Measurements from ENCODE around the gene ETV6.
"Not testable (repeated sequence)": the region's sequence is repeated elsewhere in the genome, so short reads cannot be mapped to it uniquely, and the experiment has no call there.

ETV6 gene

DNA sequence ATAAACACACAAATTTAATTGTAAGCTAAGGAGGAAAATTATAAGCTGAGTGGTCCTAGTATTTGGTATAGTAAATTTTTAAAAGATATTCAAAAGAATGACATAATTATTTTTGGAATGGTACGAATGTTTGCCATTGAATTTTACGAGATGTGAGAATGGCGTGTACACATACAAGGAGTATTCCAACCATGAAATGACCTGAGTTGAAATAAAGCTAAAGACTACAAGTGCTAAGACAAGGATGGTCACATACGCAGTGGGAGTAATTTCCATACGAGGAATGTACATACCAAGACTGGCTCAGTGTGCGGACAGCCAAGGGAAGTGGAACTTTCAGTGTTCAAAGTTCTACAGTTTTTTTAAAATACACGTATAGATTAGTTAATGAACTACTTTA, 21.1 kb upstream of the ETV6 start:
- no peak for FAIRE-seq
- TF ChIP-seq TAF1 (IDR thresholded peaks at IDR 0.05; ENCODE audit: borderline replicate concordance, low read depth, low read length) (no peak), POLR2A (IDR thresholded peaks at IDR 0.05; ENCODE audit: low read depth, low read length) (no peak), POLR2AphosphoS5 (IDR thresholded peaks at IDR 0.05; ENCODE audit: low read depth, low read length) (no peak)
- DNase-seq (ENCODE audit: insufficient read length) = no peak

DNA sequence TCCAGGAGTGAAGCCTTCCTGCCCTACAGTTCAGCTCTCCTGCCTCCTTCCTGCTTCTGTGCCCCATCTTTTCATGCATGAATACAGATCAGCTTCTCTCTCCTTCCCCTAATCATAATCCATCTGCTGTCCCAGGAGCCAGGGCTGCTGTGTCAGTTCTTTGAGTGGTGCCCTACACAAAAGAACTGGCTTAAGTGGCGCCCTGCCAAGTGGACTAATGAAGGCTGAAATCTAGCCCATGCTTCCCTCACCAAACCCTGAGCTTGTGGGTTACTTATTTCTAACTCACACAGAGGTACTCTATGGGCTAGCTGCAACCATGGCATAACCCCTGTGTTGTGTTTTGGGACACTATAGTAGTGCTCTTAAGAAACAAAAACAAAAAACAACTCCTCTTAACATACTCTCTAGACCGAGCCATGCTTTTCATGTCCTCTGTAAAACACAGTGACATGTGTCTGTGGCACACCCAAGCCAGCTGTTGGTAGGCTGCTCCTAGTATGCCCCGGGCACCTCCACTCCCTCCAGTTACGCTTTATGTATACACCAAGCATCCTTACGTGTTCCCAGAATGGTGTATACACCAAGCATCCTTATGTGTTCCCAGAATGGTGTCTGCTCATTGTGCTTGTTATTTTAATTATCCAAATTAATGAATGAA, 19.3 kb upstream of the ETV6 start:
- no peak for TF ChIP-seq POLR2A (IDR thresholded peaks at IDR 0.05; ENCODE audit: low read depth, low read length)
- TF ChIP-seq POLR2AphosphoS5 (IDR thresholded peaks at IDR 0.05; ENCODE audit: low read depth, low read length) = no peak
- no peak for TF ChIP-seq TAF1 (IDR thresholded peaks at IDR 0.05; ENCODE audit: borderline replicate concordance, low read depth, low read length)
- DNase-seq (ENCODE audit: insufficient read length) (no peak), FAIRE-seq (no peak)

DNA sequence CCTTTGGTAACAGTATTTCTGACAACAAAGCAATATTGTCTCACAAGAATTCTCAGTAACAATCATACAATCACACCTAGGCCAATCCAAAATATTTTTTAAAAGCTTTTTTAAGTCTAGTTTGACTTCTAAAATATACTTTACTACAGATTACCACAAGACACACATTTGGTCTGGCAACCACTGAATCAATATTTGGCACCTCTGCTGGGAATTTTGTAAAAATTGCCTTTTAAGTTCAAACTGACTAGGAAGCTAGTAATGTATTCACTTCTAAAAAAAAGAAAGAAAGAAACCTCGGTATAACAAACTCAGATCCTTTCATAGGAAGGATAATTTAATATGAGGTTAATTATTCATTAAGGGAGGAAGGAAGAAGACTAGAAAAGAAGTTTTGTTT, 18.2 kb upstream of the ETV6 start:
- no peak for FAIRE-seq
- TF ChIP-seq TAF1 (IDR thresholded peaks at IDR 0.05; ENCODE audit: borderline replicate concordance, low read depth, low read length) = no peak
- no peak for DNase-seq (ENCODE audit: insufficient read length)

DNA sequence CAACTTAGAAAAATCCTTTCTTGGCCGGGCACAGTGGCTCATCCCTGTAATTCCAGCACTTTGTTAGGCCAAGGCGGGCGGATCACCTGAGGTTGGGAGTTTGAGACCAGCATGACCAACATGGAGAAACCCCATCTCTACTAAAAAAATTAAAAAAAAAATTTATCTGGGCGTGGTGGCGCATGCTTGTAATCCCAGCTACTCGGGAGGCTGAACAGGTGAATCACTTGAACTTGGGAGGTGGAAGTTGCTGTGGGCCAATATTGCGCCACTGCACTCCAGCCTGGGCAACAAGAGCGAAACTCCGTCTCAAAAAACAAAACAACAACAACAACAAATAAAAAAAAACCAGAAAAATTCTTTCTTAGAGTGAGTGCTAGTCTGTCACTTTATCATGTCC, 17.6 kb upstream of the ETV6 start:
- not testable (repeated sequence) for FAIRE-seq; DNase-seq (ENCODE audit: insufficient read length)

DNA sequence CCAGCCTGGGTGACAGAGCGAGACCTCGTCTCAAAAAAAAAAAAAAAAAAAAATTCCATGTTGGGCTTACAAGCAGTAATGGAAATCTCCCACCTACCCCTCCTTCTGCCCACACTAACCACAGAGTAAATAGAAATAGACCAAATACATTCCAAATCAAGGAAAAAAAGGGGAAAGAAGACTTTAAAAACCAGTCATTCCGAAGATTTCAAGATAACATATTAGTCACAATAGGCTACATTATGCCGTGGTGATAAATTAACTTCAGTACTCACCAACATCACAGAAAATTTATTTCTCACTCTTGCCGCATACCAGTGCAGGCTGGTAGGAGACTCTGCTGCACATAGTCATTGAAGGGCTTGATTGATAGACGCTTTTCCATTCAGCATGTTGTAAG, 15.5 kb upstream of the ETV6 start:
- TF ChIP-seq POLR2A (IDR thresholded peaks at IDR 0.05; ENCODE audit: low read depth, low read length) = no peak
- TF ChIP-seq TAF1 (IDR thresholded peaks at IDR 0.05; ENCODE audit: borderline replicate concordance, low read depth, low read length) = no peak
- no peak for TF ChIP-seq POLR2AphosphoS5 (IDR thresholded peaks at IDR 0.05; ENCODE audit: low read depth, low read length)
- FAIRE-seq (no peak), DNase-seq (ENCODE audit: insufficient read length) (no peak)

DNA sequence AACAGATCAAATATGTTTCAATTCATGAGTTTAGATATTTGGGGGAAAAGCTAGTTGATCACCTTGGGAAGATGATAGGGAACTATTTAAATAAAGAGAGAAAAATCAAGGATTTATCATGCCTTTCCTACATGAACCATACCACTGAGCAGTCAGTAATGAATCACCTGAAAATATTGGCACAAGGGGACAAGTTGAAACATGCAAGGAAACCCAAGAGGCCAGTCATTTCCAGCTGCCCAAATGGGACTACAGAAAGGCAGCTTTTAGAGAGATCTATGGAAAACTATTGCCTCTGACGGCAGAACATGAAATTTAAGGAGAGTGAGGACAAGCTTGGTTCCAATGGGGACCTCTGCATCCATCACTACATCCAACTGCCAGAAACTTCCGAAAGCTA, 14.1 kb upstream of the ETV6 start:
- FAIRE-seq = no peak
- DNase-seq (ENCODE audit: insufficient read length) = no peak
- no peak for TF ChIP-seq TAF1 (IDR thresholded peaks at IDR 0.05; ENCODE audit: borderline replicate concordance, low read depth, low read length)
- TF ChIP-seq POLR2AphosphoS5 (IDR thresholded peaks at IDR 0.05; ENCODE audit: low read depth, low read length) = no peak
- no peak for TF ChIP-seq POLR2A (IDR thresholded peaks at IDR 0.05; ENCODE audit: low read depth, low read length)

DNA sequence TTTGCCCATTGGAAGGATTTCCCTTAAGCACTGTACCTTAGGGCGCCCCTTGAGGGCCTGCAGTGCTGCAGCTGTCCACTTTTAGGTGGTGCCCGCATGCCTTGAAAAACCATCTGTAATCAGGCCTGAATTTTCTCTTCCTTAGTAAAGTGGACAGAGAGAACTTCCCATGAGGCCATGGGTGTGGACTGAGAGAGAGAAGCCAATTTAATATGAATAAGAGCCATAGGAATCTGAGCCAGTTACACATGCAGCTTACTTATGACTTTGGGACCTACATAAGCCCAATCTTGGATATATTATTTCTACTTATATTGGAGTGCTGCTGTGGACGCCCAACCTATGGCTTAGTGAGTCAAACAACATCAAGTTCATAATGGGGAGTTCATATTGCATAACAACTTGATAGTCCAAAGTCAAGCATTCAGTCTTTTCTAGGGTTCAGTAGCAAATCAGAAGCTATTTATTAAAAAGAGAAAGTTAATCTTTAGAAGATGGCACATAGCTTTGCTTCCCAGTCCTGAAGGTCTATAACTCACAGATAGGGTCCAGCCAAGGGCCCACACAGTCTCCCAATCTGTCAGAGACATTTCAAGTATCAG, 11.1 kb upstream of the ETV6 start:
- FAIRE-seq = no peak
- no peak for DNase-seq (ENCODE audit: insufficient read length)
- TF ChIP-seq TAF1 (IDR thresholded peaks at IDR 0.05; ENCODE audit: borderline replicate concordance, low read depth, low read length) (no peak), POLR2AphosphoS5 (IDR thresholded peaks at IDR 0.05; ENCODE audit: low read depth, low read length) (no peak), POLR2A (IDR thresholded peaks at IDR 0.05; ENCODE audit: low read depth, low read length) (no peak)

DNA sequence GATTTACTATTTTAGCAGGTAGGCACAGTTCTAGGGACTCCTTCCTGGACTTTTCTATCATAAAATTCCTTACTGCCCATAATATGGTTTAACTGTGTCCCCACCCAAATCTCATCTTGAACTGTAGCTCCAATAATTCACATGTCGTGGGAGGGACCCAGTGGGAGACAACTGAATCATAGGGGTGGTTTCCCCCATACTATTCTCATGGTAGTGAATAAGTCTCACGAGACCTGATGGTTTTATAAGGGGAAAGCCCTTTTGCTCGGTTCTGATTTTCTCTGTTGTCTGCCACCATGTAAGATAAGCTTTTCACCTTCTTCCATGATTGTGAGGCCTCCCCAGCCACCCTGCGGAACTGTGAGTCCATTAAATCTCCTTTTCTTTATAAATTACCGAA, 10.0 kb upstream of the ETV6 start:
- DNase-seq (ENCODE audit: insufficient read length) (no peak), FAIRE-seq (no peak)
- TF ChIP-seq POLR2AphosphoS5 (IDR thresholded peaks at IDR 0.05; ENCODE audit: low read depth, low read length) (no peak), POLR2A (IDR thresholded peaks at IDR 0.05; ENCODE audit: low read depth, low read length) (no peak), TAF1 (IDR thresholded peaks at IDR 0.05; ENCODE audit: borderline replicate concordance, low read depth, low read length) (no peak)

DNA sequence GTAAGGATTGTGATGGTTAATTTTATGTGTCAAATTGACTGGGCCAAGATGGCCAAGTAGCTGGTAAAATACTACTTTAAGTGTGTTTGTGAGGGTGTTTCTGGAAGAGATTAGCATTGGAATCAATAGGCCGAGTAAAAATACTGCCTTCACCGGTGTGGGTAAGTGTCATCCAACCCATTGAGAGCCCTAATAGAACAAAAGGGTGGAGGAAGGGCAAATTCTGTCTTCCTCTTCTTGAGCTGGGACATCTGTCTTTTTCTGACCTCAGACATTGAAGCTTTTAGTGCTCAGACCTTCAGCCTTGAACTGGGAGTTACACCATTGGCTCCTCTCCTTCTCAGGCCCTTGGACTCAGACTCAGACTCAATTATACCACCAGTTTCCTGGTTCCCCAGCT, 8.0 kb upstream of the ETV6 start:
- FAIRE-seq (no peak), DNase-seq (ENCODE audit: insufficient read length) (no peak)
- TF ChIP-seq POLR2AphosphoS5 (IDR thresholded peaks at IDR 0.05; ENCODE audit: low read depth, low read length) = no peak
- no peak for TF ChIP-seq POLR2A (IDR thresholded peaks at IDR 0.05; ENCODE audit: low read depth, low read length)
- no peak for TF ChIP-seq TAF1 (IDR thresholded peaks at IDR 0.05; ENCODE audit: borderline replicate concordance, low read depth, low read length)

DNA sequence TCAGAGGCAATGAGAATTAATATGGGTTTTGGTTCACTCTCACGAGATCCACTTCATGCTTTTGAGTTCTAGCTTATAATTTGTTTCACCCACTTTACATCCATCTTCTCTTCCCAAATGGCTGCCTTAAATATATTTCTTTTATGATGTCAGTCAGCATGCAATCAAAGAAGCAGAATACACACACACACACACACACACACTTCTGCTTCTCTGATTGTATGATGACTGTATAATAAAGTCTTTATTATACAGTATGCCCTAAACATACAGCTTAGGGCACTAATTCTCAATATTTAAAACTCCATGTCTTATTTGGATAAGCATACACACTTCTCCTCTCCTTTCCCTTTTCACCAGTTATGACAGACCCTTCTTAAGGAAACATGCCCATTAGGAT, 6.7 kb upstream of the ETV6 start:
- DNase-seq (ENCODE audit: insufficient read length) (no peak), FAIRE-seq (no peak)
- TF ChIP-seq POLR2A (IDR thresholded peaks at IDR 0.05; ENCODE audit: low read depth, low read length) = no peak
- TF ChIP-seq TAF1 (IDR thresholded peaks at IDR 0.05; ENCODE audit: borderline replicate concordance, low read depth, low read length) = no peak
- no peak for TF ChIP-seq POLR2AphosphoS5 (IDR thresholded peaks at IDR 0.05; ENCODE audit: low read depth, low read length)

DNA sequence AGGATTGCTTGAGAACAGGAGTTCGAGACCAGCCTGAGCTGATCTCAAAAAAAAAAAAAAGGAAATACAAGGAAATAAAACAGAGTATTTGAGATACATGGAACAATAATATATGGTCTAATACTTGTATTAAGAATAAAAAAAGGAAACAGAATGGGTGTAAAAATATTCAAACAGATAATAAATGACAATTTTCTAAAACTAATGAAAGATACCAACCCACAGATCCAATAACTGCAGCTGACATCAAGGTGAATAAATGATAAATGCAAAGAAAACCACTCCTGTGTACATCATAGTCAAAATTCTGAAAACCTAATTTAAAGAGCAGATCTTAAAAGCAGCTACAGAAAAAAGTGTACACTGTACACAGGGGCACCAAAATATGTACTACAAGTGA, 4.1 kb upstream of the ETV6 start:
- no peak for TF ChIP-seq POLR2AphosphoS5 (IDR thresholded peaks at IDR 0.05; ENCODE audit: low read depth, low read length)
- no peak for TF ChIP-seq TAF1 (IDR thresholded peaks at IDR 0.05; ENCODE audit: borderline replicate concordance, low read depth, low read length)
- TF ChIP-seq POLR2A (IDR thresholded peaks at IDR 0.05; ENCODE audit: low read depth, low read length) = no peak
- no peak for DNase-seq (ENCODE audit: insufficient read length)
- no peak for FAIRE-seq

DNA sequence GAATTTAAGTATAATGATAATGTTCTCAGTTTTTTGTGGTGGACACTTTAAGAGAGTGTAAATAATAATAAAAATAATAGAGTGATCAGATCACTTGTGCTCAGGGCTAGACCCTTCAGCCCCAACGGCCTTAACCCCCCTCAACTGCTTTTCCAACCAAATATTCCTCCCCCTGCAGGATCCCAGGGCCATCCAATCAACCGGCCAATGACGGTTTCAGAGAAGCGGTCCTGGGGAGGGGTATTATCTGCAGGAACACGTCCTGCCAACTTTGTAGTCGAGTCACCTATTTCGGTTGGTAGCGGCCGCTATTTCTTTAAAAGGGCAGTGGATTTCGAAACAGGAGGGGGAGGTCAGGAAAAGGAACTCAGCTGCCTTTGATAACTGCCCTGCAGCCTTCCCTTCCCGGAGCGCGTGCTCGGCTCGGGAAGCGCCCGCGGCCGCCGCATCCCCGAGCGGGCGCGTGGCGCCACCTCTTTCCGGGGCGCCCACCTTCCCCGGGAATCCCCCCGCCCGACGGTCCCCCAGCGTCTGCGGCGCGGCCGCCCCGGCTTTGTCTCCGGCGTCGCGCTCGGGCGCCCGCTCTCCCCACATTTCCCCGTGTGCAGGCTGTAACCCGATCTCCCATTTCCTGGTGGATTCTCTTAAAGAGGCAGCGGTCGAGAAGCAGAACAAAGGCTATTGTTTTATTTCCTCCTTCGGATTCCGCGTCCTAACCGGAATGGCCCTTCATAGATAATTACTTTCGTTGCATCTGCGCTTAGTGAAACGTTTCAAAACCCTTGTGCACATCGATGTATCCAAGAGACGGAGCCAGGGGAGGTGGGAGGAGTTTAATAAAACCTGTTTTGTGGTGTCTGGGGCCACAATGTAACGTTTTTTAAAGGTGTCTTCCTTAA, 711 bp upstream of the ETV6 start:
- TF ChIP-seq POLR2A (IDR thresholded peaks at IDR 0.05; ENCODE audit: low read depth, low read length) (peak; percentile 74), TAF1 (IDR thresholded peaks at IDR 0.05; ENCODE audit: borderline replicate concordance, low read depth, low read length) (peak; percentile 46; the same call in 1 of the 2 replicates), POLR2AphosphoS5 (IDR thresholded peaks at IDR 0.05; ENCODE audit: low read depth, low read length) (peak; percentile 71; the same call in 1 of the 2 replicates)
- peak; percentile 86 for FAIRE-seq

More for the DNA sequence above, 711 bp upstream of the ETV6 start:
- peak; percentile 59 for DNase-seq (ENCODE audit: insufficient read length)

All from GM12892 (cell line).